HuH-7 (cell line): ENCODE results near the gene GRIK4.

ENCODE experiments used
- DNase-seq: peaks from one replicate; pipeline ENCODE4 v3.0.0; 2011; ENCODE audit warnings: low spot score

Gene GRIK4

GRCh38 chr11:120549346-120549745 is 37.8 kb downstream of the GRIK4 start:
- no peak for DNase-seq

GRCh38 chr11:120550007-120550406 is 38.5 kb downstream of the GRIK4 start:
- no peak for DNase-seq

GRCh38 chr11:120551191-120551590 is 39.6 kb downstream of the GRIK4 start:
- DNase-seq: no peak

- no peak for DNase-seq
Observed at GRCh38 chr11:120554766-120555432, 43.4 kb downstream of the GRIK4 start.

- no peak for DNase-seq
Observed at GRCh38 chr11:120555433-120555773, 43.9 kb downstream of the GRIK4 start.

GRCh38 chr11:120556797-120557196 is 45.2 kb downstream of the GRIK4 start:
- DNase-seq: no peak

- no peak for DNase-seq
Observed at GRCh38 chr11:120558744-120559431, 47.3 kb downstream of the GRIK4 start.

GRCh38 chr11:120561286-120561685 is 49.7 kb downstream of the GRIK4 start:
- no peak for DNase-seq

- DNase-seq: no peak
Observed at GRCh38 chr11:120562806-120563425, 51.4 kb downstream of the GRIK4 start.

GRCh38 chr11:120563703-120564572 is 52.4 kb downstream of the GRIK4 start:
- no peak for DNase-seq

- no peak for DNase-seq
Observed at GRCh38 chr11:120564573-120565311, 53.2 kb downstream of the GRIK4 start.

GRCh38 chr11:120565466-120566155 is 54.1 kb downstream of the GRIK4 start:
- DNase-seq: no peak

GRCh38 chr11:120566176-120566575 is 54.6 kb downstream of the GRIK4 start:
- no peak for DNase-seq

- no peak for DNase-seq
Observed at GRCh38 chr11:120568572-120569307, 57.2 kb downstream of the GRIK4 start.

GRCh38 chr11:120569861-120570260 is 58.3 kb downstream of the GRIK4 start:
- DNase-seq: no peak

- DNase-seq: no peak
Observed at GRCh38 chr11:120571476-120571875, 59.9 kb downstream of the GRIK4 start.

GRCh38 chr11:120573756-120574354 is 62.3 kb downstream of the GRIK4 start:
- no peak for DNase-seq

GRCh38 chr11:120574876-120575275 is 63.3 kb downstream of the GRIK4 start:
- DNase-seq: no peak

GRCh38 chr11:120575461-120575860 is 63.9 kb downstream of the GRIK4 start:
- no peak for DNase-seq

GRCh38 chr11:120576606-120577005 is 65.1 kb downstream of the GRIK4 start:
- DNase-seq: no peak
